H1 (cell line): ENCODE data around the gene STEAP2. TPM values are rescaled to one million over a fixed set of nuclear protein-coding genes. Genes with fewer than 3 reads are reported as not detected.

Experiments
- CTCF ChIA-PET: fragments of 300-600 bp; sonication (Branson Sonifier 250); formaldehyde crosslinking; loops from one replicate; lab custom pipeline; 2021; ENCODE audit not compliant: partially characterized antibody; lab: Charles Lee
- POLR2A ChIA-PET: fragments of 300-600 bp; sonication (Branson Sonifier 250); formaldehyde crosslinking; loops from one replicate; lab custom pipeline; 2021; ENCODE audit warnings: inconsistent platforms; ENCODE audit not compliant: partially characterized antibody; lab: Charles Lee
- DNase-seq, 2 experiments: peaks; one replicate each; pipeline versions ENCODE4 v3.0.0 to v3.0.0-alpha.2; 2010 to 2022; ENCODE audit warnings: low spot score in 2 of 2, low read depth in 1 of 2, mixed read lengths in 1 of 2
- FAIRE-seq: peaks from 2 replicates; lab custom pipeline; 2011; peaks lifted over from hg19 to GRCh38; lab: Jason Lieb, UNC
- H2AFZ ChIP-seq: 2 replicates; pipeline ENCODE4 v1.8.1; 2012; ENCODE audit warnings: low read length, inconsistent platforms
- H2AK5ac ChIP-seq: 2 replicates; pipeline ENCODE4 v1.6.1; 2013; ENCODE audit warnings: low read depth, low read length
- H2BK120ac ChIP-seq: replicated peaks from 2 replicates; pipeline ENCODE3; 2013; ENCODE audit warnings: low read depth, low read length, inconsistent platforms
- H2BK12ac ChIP-seq: 2 replicates; pipeline ENCODE4 v1.6.1; 2013; ENCODE audit warnings: low read depth, low read length
- H2BK15ac ChIP-seq: 2 replicates; pipeline ENCODE4 v1.6.1; 2013; ENCODE audit warnings: low read length
- H2BK20ac ChIP-seq: 2 replicates; pipeline ENCODE4 v1.6.1; 2013; ENCODE audit warnings: low read length
- H2BK5ac ChIP-seq: 2 replicates; pipeline ENCODE4 v1.6.1; 2013; ENCODE audit warnings: low read depth, low read length
- H3K14ac ChIP-seq: 2 replicates; pipeline ENCODE4 v1.6.1; 2013; ENCODE audit warnings: inconsistent platforms; ENCODE audit not compliant: insufficient read length
- H3K18ac ChIP-seq: 2 replicates; pipeline ENCODE4 v1.6.1; 2013; ENCODE audit warnings: low read length; ENCODE audit errors: extremely low read depth
- H3K23ac ChIP-seq: 2 replicates; pipeline ENCODE4 v1.6.1; 2013; ENCODE audit warnings: inconsistent platforms; ENCODE audit not compliant: insufficient read length
- H3K23me2 ChIP-seq: 2 replicates; pipeline ENCODE4 v1.6.1; 2013; ENCODE audit warnings: low read depth, low read length
- H3K27ac ChIP-seq: 2 replicates; pipeline ENCODE4 v1.6.1; 2011; ENCODE audit warnings: low read depth, low read length, inconsistent platforms
- H3K27me3 ChIP-seq, 4 experiments: replicated peaks in 1 of 4; 1 replicate in 1 of 4; 2 replicates in 3 of 4; pipeline versions ENCODE4 v1.6.1 to v1.8.1; 2011 to 2013; ENCODE audit warnings: low read length in 3 of 4, mild to moderate bottlenecking in 3 of 4, inconsistent platforms in 2 of 4, mixed read lengths in 2 of 4, moderate library complexity in 1 of 4; ENCODE audit not compliant: control insufficient read depth in 3 of 4, insufficient read depth in 3 of 4; ENCODE audit errors: extremely low read depth in 1 of 4
- H3K36me3 ChIP-seq, 4 experiments: 2 replicates each; pipeline versions ENCODE4 v1.6.1 to v1.8.1; 2011 to 2013; ENCODE audit warnings: mild to moderate bottlenecking in 4 of 4, low read length in 3 of 4, moderate library complexity in 2 of 4, control low read depth in 1 of 4, inconsistent platforms in 1 of 4; ENCODE audit not compliant: insufficient read depth in 4 of 4, control insufficient read depth in 2 of 4
- H3K4ac ChIP-seq: replicated peaks from 2 replicates; pipeline ENCODE3; 2013; ENCODE audit warnings: low read length, low read depth, mixed read lengths, inconsistent platforms; ENCODE audit not compliant: insufficient read length
- H3K4me1 ChIP-seq, 4 experiments: replicated peaks in 1 of 4; 1 replicate in 1 of 4; 2 replicates in 3 of 4; pipeline versions ENCODE4 v1.6.1 to v1.8.1; 2011 to 2013; ENCODE audit warnings: low read length in 3 of 4, inconsistent platforms in 2 of 4, mixed read lengths in 1 of 4; ENCODE audit not compliant: insufficient read depth in 4 of 4, control insufficient read depth in 3 of 4
- H3K4me2 ChIP-seq, 2 experiments: 2 replicates each; pipeline versions ENCODE4 v1.6.1 to v1.8.1; 2011 to 2013; ENCODE audit warnings: low read depth in 2 of 2, low read length in 2 of 2, control low read depth in 1 of 2, inconsistent platforms in 1 of 2, mild to moderate bottlenecking in 1 of 2; ENCODE audit not compliant: insufficient read depth in 1 of 2
- H3K4me3 ChIP-seq, 4 experiments: fragments of 200-600, 300-600 bp in 1 of 4; sonication (generic), shearing (Covaris generic), sonication (Bioruptor Twin) in 1 of 4; 2 replicates each; pipeline versions ENCODE4 v1.5.1 to v1.8.1; 2011 to 2016; ENCODE audit warnings: low read length in 4 of 4, low read depth in 3 of 4, control low read depth in 2 of 4, inconsistent platforms in 2 of 4, mild to moderate bottlenecking in 2 of 4, mixed read lengths in 1 of 4, moderate library complexity in 1 of 4; ENCODE audit not compliant: insufficient read depth in 2 of 4; ENCODE audit errors: extremely low read depth in 1 of 4
- H3K56ac ChIP-seq: replicated peaks from 2 replicates; pipeline ENCODE3; 2013; ENCODE audit warnings: low read depth, mild to moderate bottlenecking, mixed read lengths, low read length, inconsistent platforms; ENCODE audit not compliant: insufficient read length
- H3K79me1 ChIP-seq: 2 replicates; pipeline ENCODE4 v1.6.1; 2013; ENCODE audit warnings: low read depth, low read length, control low read depth
- H3K79me2 ChIP-seq, 2 experiments: 2 replicates each; pipeline versions ENCODE4 v1.6.1 to v1.8.1; 2012 to 2013; ENCODE audit warnings: low read length in 2 of 2, mild to moderate bottlenecking in 2 of 2, inconsistent platforms in 1 of 2; ENCODE audit not compliant: insufficient read depth in 2 of 2, control insufficient read depth in 1 of 2
- H3K9ac ChIP-seq, 4 experiments: replicated peaks in 1 of 4; 1 replicate in 1 of 4; 2 replicates in 3 of 4; pipeline versions ENCODE4 v1.6.1 to v1.8.1; 2011 to 2013; ENCODE audit warnings: low read depth in 3 of 4, low read length in 3 of 4, control low read depth in 2 of 4, mild to moderate bottlenecking in 2 of 4, moderate library complexity in 2 of 4, inconsistent platforms in 1 of 4; ENCODE audit errors: extremely low read depth in 1 of 4
- H3K9me3 ChIP-seq, 2 experiments: 2 replicates each; pipeline versions ENCODE4 v1.6.1 to v1.8.1; 2012 to 2013; ENCODE audit warnings: mild to moderate bottlenecking in 2 of 2, moderate library complexity in 2 of 2, control low read depth in 1 of 2, inconsistent platforms in 1 of 2, low read depth in 1 of 2, low read length in 1 of 2, mixed read lengths in 1 of 2; ENCODE audit not compliant: insufficient read depth in 2 of 2
- H4K20me1 ChIP-seq, 2 experiments: replicated peaks in 1 of 2; 2 replicates each; pipeline versions ENCODE3 to v1.8.1; 2011 to 2013; ENCODE audit warnings: inconsistent platforms in 2 of 2, low read length in 2 of 2, mild to moderate bottlenecking in 1 of 2; ENCODE audit not compliant: insufficient read depth in 2 of 2, control insufficient read depth in 1 of 2
- H4K5ac ChIP-seq: 2 replicates; pipeline ENCODE4 v1.6.1; 2013; ENCODE audit warnings: low read length, low read depth, mixed read lengths, inconsistent platforms; ENCODE audit not compliant: insufficient read length
- H4K8ac ChIP-seq: 2 replicates; pipeline ENCODE4 v1.8.0; 2013; ENCODE audit warnings: mild to moderate bottlenecking, moderate library complexity, low read length, inconsistent platforms; ENCODE audit not compliant: insufficient read depth; ENCODE audit errors: extremely low read depth
- H4K91ac ChIP-seq: replicated peaks from 2 replicates; pipeline ENCODE3; 2013; ENCODE audit warnings: low read length, mixed read lengths, inconsistent platforms; ENCODE audit not compliant: insufficient read length
- ASH2L ChIP-seq: fragments of 200-600, 300-600 bp; sonication (generic); IDR thresholded peaks from one replicate; pipeline ENCODE4 v1.7.1; 2017; ENCODE audit warnings: low read length
- BACH1 ChIP-seq: IDR thresholded peaks from 2 replicates; pipeline ENCODE4 v1.6.1; 2012; ENCODE audit warnings: low read length, improper control_type of control experiment
- CBX8 ChIP-seq: fragments of 300-800, 300-1000 bp; sonication (generic); IDR thresholded peaks from 2 replicates; pipeline ENCODE4 v1.7.1; 2016; ENCODE audit warnings: low read depth, low read length, borderline replicate concordance
- CHD2 ChIP-seq: IDR thresholded peaks from 2 replicates; pipeline ENCODE4 v1.6.1; 2012; ENCODE audit warnings: low read length, improper control_type of control experiment
- CTBP2 ChIP-seq: IDR thresholded peaks from 2 replicates; pipeline ENCODE4 v1.7.0; 2011; ENCODE audit warnings: borderline replicate concordance, mild to moderate bottlenecking, moderate library complexity, mixed read lengths, low read length; ENCODE audit not compliant: insufficient read depth, insufficient read length
- GABPA ChIP-seq: IDR thresholded peaks from 2 replicates; pipeline ENCODE4 v1.6.1; 2011; ENCODE audit warnings: mild to moderate bottlenecking, low read length, moderate library complexity, borderline replicate concordance; ENCODE audit not compliant: insufficient read depth
- HDAC6 ChIP-seq: IDR thresholded peaks from one replicate; pipeline ENCODE4 v1.7.1; 2012; ENCODE audit warnings: low read depth, mild to moderate bottlenecking, inconsistent platforms, low read length, moderate library complexity
- KDM4A ChIP-seq: IDR thresholded peaks from one replicate; pipeline ENCODE4 v1.7.1; 2012; ENCODE audit warnings: low read depth, mild to moderate bottlenecking, moderate library complexity, low read length, inconsistent platforms; ENCODE audit not compliant: severe bottlenecking
- MAFK ChIP-seq: IDR thresholded peaks from 2 replicates; pipeline ENCODE4 v1.6.1; 2012; ENCODE audit warnings: low read depth, mild to moderate bottlenecking, improper control_type of control experiment, low read length
- SIRT6 ChIP-seq: IDR thresholded peaks from one replicate; pipeline ENCODE4 v1.7.1; 2012; ENCODE audit warnings: low read length, inconsistent platforms
- SP2 ChIP-seq: IDR thresholded peaks from 2 replicates; pipeline ENCODE4 v1.6.1; 2012; ENCODE audit warnings: mild to moderate bottlenecking, low read length, inconsistent platforms
- SP4 ChIP-seq: IDR thresholded peaks from 2 replicates; pipeline ENCODE4 v1.6.1; 2012; ENCODE audit warnings: low read length, inconsistent platforms
- TAF7 ChIP-seq: optimal IDR thresholded peaks from 2 replicates; pipeline ENCODE3; 2011; ENCODE audit warnings: low read depth, mild to moderate bottlenecking, inconsistent platforms, low read length, moderate library complexity, borderline replicate concordance
- TCF12 ChIP-seq: IDR thresholded peaks from 2 replicates; pipeline ENCODE4 v1.6.1; 2011; ENCODE audit warnings: low read depth, mild to moderate bottlenecking, low read length
- ZNF274 ChIP-seq: IDR thresholded peaks from 2 replicates; pipeline ENCODE4 v1.7.0; 2012; ENCODE audit warnings: low read length, borderline replicate concordance; ENCODE audit errors: extremely low read depth
- WGBS, 2 experiments: shearing (Covaris generic) in 1 of 2; methylation state at CpG; one replicate each; pipeline versions ENCODE4 v1.1.6 to v1.1.7; 2013 to 2015; ENCODE audit warnings: low lambda C conversion rate in 2 of 2, mixed read lengths in 2 of 2, inconsistent platforms in 1 of 2, low coverage in 1 of 2, missing lambda C conversion rate in 1 of 2; ENCODE audit not compliant: insufficient replicate concordance in 2 of 2, insufficient coverage in 1 of 2, insufficient read length in 1 of 2; ENCODE audit errors: extremely low coverage in 1 of 2, missing lambda C conversion rate in 1 of 2; 5-methylcytosine and 5-hydroxymethylcytosine counted together
- polyA plus RNA-seq, 7 experiments: library from polyadenylated mRNA; depleted of rRNA in 3 of 7; stranded (reverse) in 5 of 7; unstranded in 2 of 7; fragments of >200 nt in 5 of 7; fragments of 200-250 nt in 2 of 7; gene quantifications; 1 replicate in 5 of 7; 2 replicates in 1 of 7; 4 replicates in 1 of 7; pipeline versions ENCODE4 v1.2.1 to v1.2.3, GENCODE V29; 2011 to 2013; ENCODE audit warnings: missing spikeins in 2 of 7, mixed read lengths in 2 of 7
- total RNA-seq: library from RNA; stranded (reverse); fragmentation: NEBNext Ultra II Directional; extraction: Animal tissue kit (Norgen Biotek cat#: 25700); gene quantifications from 2 replicates; pipeline ENCODE4 v1.2.1, GENCODE V29; 2021

The STEAP2 gene
- total and polyA plus RNA-seq, 2 of the 8 experiments (the other 6 are each of a cell fraction or from before 2014, with no cell fraction given): 13.4 to 18.4 TPM

DNA sequence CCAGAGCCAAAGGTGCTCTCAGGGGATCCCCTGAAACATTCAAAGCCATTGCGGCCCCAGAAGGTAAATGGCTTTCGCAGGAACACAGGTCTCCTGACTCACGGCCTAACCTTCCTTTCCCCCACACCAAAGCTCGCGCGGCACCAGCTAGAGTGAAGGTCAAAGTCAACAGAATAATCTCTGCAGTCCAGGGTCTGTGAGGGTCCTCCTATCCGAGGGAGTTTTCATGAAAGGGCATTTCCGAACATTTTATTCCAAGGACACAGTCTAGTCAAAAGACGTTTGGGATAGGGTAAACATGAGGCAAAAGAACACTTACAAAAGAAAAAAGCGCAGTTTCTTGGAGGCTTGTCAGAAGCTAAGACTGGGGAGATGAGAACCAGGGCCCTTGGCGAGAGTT is 559 bp upstream of the STEAP2 start:
- Histone ChIP-seq H2BK15ac (no peak overlapping the region), H3K27me3 (no peaks in the 10 kb centered on the region), H3K79me1 (no peaks in the 10 kb centered on the region), H3K27ac (no peak overlapping the region), H2AK5ac (no peak overlapping the region), H3K4me3 (peak overlapping the region; percentile 80 to 98 (median 88)), H3K23me2 (peaks cover 13% of the 10 kb centered on the region), H3K18ac (peak overlapping the region; percentile 71), H4K8ac (no peak overlapping the region), H4K91ac (no peak overlapping the region), H2BK5ac (peak overlapping the region; percentile 76; the same call in 1 of the 2 replicates), H4K20me1 (no peaks in the 10 kb centered on the region), H3K14ac (no peak overlapping the region), H3K4me2 (peak overlapping the region; percentile 97 to 98), H2BK120ac (peak overlapping the region; percentile 29), H3K36me3 (no peaks in the 10 kb centered on the region), H3K9me3 (no peaks in the 10 kb centered on the region), H2AFZ (peak overlapping the region; percentile 83), H3K23ac (no peak overlapping the region), H3K9ac (peak overlapping the region in 3 of 4 experiments; percentile 20 to 67 (median 41); a peak in 6 of 7 replicates), H3K56ac (no peak overlapping the region), H3K4me1 (peaks cover 2 to 14% (median 8%) of the 10 kb centered on the region in 4 experiments; a peak in 6 of 7 replicates), H3K4ac (no peak overlapping the region), H3K79me2 (peaks cover 0 to 35% of the 10 kb centered on the region in 2 experiments; a peak in 3 of 4 replicates), H2BK12ac (peak overlapping the region; percentile 93), H2BK20ac (no peak overlapping the region), H4K5ac (no peak overlapping the region)
- peak in 1 of 2 experiments; percentile 52 for DNase-seq
- 3% methylated on average over 11 of the region's 11 CpGs; no CpG with 5 or more reads in 1 of the 2 experiments for WGBS, 2 experiments
- POLR2A ChIA-PET: interaction anchor here (0.9 to 5.4 kb wide), 10 partner anchors 13 to 238 kb away, joined by 3 to 48 read pairs (median 5); partner anchors contain the start of gene CLDN12
- CTCF ChIA-PET: interaction anchor here (0.6 to 2.7 kb wide), 13 partner anchors 13 to 265 kb away, joined by 3 to 13 read pairs (median 4); partner anchors contain the start of gene STEAP1
- FAIRE-seq: no peak
- no peak for TF ChIP-seq SP4
- TF ChIP-seq CHD2: no peak
- no peak for TF ChIP-seq MAFK
- TF ChIP-seq SP2: no peak
- no peak for TF ChIP-seq ASH2L
- no peak for TF ChIP-seq ZNF274
- TF ChIP-seq TAF7: no peak
- TF ChIP-seq CBX8: no peak
- peak; percentile 8 for TF ChIP-seq KDM4A
- TF ChIP-seq HDAC6: no peak
- no peak for TF ChIP-seq CTBP2
- TF ChIP-seq SIRT6: no peak
- TF ChIP-seq BACH1: no peak
- no peak for TF ChIP-seq GABPA
- TF ChIP-seq TCF12: no peak
